Measurements from ENCODE around the gene YEATS2.

GRCh38 chr3:183825456-183826161 is 128.0 kb downstream of the YEATS2 start, which contains the start of gene MAP6D1:
- TF ChIP-seq POLR2A (IDR thresholded peaks at IDR 0.05) (no peak), CTCF (IDR thresholded peaks at IDR 0.05) (peak in 3 of 5 experiments; percentile 16 to 42 (median 36)), EP300 (IDR thresholded peaks at IDR 0.05) (no peak)
